ENCODE data around the gene PHF21A.
A peak's percentile ranks its signal among the peaks of the same experiment; 100 is the strongest.

DNA sequence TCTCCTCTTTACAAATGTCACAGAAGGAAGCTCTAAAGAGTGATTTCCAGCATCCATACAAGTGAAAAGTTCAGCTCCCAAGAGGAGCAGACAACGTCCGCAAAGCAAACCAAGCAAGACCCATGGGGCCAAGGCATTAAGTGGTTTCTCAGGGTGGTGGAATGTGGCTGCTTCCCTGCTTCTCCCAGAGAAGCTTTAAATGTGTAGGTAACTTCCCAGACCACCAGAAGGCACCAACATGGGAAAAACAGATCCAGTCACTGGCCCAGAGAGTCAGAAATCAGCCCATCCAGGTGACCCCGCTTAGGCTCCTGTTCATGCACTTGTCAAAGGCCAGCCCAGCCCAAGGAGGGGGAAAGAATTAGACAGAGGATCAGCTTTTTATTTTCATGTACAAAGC is 13.3 kb upstream of the PHF21A start:
- TF ChIP-seq CEBPB (IDR thresholded peaks at IDR 0.05; ENCODE audit: low read depth, low read length): no peak
- TF ChIP-seq TEAD4 (IDR thresholded peaks at IDR 0.05; ENCODE audit: low read depth, low read length): peak; percentile 78
- TF ChIP-seq POLR2A (IDR thresholded peaks at IDR 0.05; ENCODE audit: control extremely low read depth in 1 of 2, low read depth in 2 of 2, low read length in 2 of 2): no peak
- TF ChIP-seq KDM1A (IDR thresholded peaks at IDR 0.05; ENCODE audit: borderline replicate concordance, low read length): no peak
- TF ChIP-seq, protein P1, sequence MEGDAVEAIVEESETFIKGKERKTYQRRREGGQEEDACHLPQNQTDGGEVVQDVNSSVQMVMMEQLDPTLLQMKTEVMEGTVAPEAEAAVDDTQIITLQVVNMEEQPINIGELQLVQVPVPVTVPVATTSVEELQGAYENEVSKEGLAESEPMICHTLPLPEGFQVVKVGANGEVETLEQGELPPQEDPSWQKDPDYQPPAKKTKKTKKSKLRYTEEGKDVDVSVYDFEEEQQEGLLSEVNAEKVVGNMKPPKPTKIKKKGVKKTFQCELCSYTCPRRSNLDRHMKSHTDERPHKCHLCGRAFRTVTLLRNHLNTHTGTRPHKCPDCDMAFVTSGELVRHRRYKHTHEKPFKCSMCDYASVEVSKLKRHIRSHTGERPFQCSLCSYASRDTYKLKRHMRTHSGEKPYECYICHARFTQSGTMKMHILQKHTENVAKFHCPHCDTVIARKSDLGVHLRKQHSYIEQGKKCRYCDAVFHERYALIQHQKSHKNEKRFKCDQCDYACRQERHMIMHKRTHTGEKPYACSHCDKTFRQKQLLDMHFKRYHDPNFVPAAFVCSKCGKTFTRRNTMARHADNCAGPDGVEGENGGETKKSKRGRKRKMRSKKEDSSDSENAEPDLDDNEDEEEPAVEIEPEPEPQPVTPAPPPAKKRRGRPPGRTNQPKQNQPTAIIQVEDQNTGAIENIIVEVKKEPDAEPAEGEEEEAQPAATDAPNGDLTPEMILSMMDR (IDR thresholded peaks at IDR 0.05; ENCODE audit: control extremely low read depth in 1 of 3, insufficient read depth in 1 of 3, low read depth in 1 of 3, low read length in 3 of 3): peak in 2 of 3 experiments; percentile 49 to 53; a peak in 3 of 4 replicates
- no peak for TF ChIP-seq GTF2F1 (IDR thresholded peaks at IDR 0.05; ENCODE audit: borderline replicate concordance, low read depth, low read length)
- TF ChIP-seq EZH2 (IDR thresholded peaks at IDR 0.05; ENCODE audit: low read depth, low read length, severe bottlenecking): no peak
- TF ChIP-seq EP300 (IDR thresholded peaks at IDR 0.05; ENCODE audit: borderline replicate concordance in 1 of 2, low read depth in 2 of 2, low read length in 2 of 2): no peak
- TF ChIP-seq POU5F1 (IDR thresholded peaks at IDR 0.05; ENCODE audit: low read depth, low read length): no peak
